HEK293 (cell line): ENCODE results near the gene MOK.
A peak's percentile ranks its signal among the peaks of the same experiment; 100 is the strongest.

Source experiments
- HOXD13 ChIP-seq: sonication (generic); formaldehyde crosslinking; IDR thresholded peaks from 2 replicates; pipeline ENCODE4 v1.8.0; 2022; ENCODE audit warnings: missing genetic modification reagents, borderline replicate concordance
- RBAK ChIP-seq: fragments of 450-650 bp; formaldehyde crosslinking; IDR thresholded peaks from 2 replicates; pipeline ENCODE4 v1.5.1; 2016; ENCODE audit warnings: missing biosample characterization, missing genetic modification characterization
- YY2 ChIP-seq: fragments of 450-650 bp; formaldehyde crosslinking; IDR thresholded peaks from 2 replicates; pipeline ENCODE4 v1.5.1; 2016; ENCODE audit warnings: missing biosample characterization, missing genetic modification characterization
- ZNF10 ChIP-seq: fragments of 450-650 bp; formaldehyde crosslinking; IDR thresholded peaks from 2 replicates; pipeline ENCODE4 v1.5.1; 2017; ENCODE audit warnings: missing biosample characterization, missing genetic modification characterization
- ZNF112 ChIP-seq: fragments of 450-650 bp; formaldehyde crosslinking; IDR thresholded peaks from 2 replicates; pipeline ENCODE4 v1.5.0; 2017; ENCODE audit warnings: missing biosample characterization, missing genetic modification characterization
- ZNF114 ChIP-seq: fragments of 450-650 bp; formaldehyde crosslinking; IDR thresholded peaks from 2 replicates; pipeline ENCODE4 v1.5.0; 2017; ENCODE audit warnings: missing biosample characterization, missing genetic modification characterization
- ZNF184 ChIP-seq: fragments of 450-650 bp; IDR thresholded peaks from 2 replicates; pipeline ENCODE4 v1.5.1; 2018; ENCODE audit warnings: missing biosample characterization, mild to moderate bottlenecking, missing genetic modification characterization
- ZNF302 ChIP-seq: fragments of 450-650 bp; formaldehyde crosslinking; IDR thresholded peaks from 2 replicates; pipeline ENCODE4 v1.5.1; 2016; ENCODE audit warnings: missing biosample characterization, missing genetic modification characterization, low read depth
- ZNF548 ChIP-seq: fragments of 450-650 bp; formaldehyde crosslinking; IDR thresholded peaks from 2 replicates; pipeline ENCODE4 v1.5.1; 2016; ENCODE audit warnings: missing biosample characterization, missing genetic modification characterization
- ZNF560 ChIP-seq: fragments of 450-650 bp; formaldehyde crosslinking; IDR thresholded peaks from 2 replicates; pipeline ENCODE4 v1.5.1; 2017; ENCODE audit warnings: missing biosample characterization, missing genetic modification characterization, borderline replicate concordance
- ZNF623 ChIP-seq: fragments of 450-650 bp; formaldehyde crosslinking; IDR thresholded peaks from 2 replicates; pipeline ENCODE4 v1.5.1; 2016; ENCODE audit warnings: missing biosample characterization, missing genetic modification characterization
- ZNF76 ChIP-seq: fragments of 450-650 bp; formaldehyde crosslinking; IDR thresholded peaks from 2 replicates; pipeline ENCODE4; 2016; ENCODE audit warnings: low read depth, missing biosample characterization, missing genetic modification characterization, borderline replicate concordance
- ZSCAN30 ChIP-seq: fragments of 450-650 bp; IDR thresholded peaks from 2 replicates; pipeline ENCODE4 v1.5.1; 2018; ENCODE audit warnings: missing biosample characterization, mild to moderate bottlenecking, missing genetic modification characterization, moderate library complexity
- TF ChIP-seq, protein P1 (sequence below): fragments of 450-650 bp; formaldehyde crosslinking; IDR thresholded peaks from 2 replicates; pipeline ENCODE4 v1.5.1; 2016; ENCODE audit warnings: missing biosample characterization, missing genetic modification characterization
- TF ChIP-seq, protein P2 (sequence below): fragments of 450-650 bp; formaldehyde crosslinking; IDR thresholded peaks from 2 replicates; pipeline ENCODE4 v1.5.1; 2016; ENCODE audit warnings: missing biosample characterization, missing genetic modification characterization, borderline replicate concordance
- TF ChIP-seq, protein P3 (sequence below): fragments of 450-650 bp; formaldehyde crosslinking; IDR thresholded peaks from 2 replicates; pipeline ENCODE4 v1.5.1; 2016; ENCODE audit warnings: missing biosample characterization, missing genetic modification characterization
- TF ChIP-seq, protein P4 (sequence below): fragments of 450-650 bp; formaldehyde crosslinking; IDR thresholded peaks from 2 replicates; pipeline ENCODE4 v1.5.1; 2016; ENCODE audit warnings: missing biosample characterization, missing genetic modification characterization
- TF ChIP-seq, protein P5 (sequence below): fragments of 450-650 bp; formaldehyde crosslinking; IDR thresholded peaks from 2 replicates; pipeline ENCODE4 v1.5.1; 2016; ENCODE audit warnings: missing biosample characterization, missing genetic modification characterization

MOK gene

DNA sequence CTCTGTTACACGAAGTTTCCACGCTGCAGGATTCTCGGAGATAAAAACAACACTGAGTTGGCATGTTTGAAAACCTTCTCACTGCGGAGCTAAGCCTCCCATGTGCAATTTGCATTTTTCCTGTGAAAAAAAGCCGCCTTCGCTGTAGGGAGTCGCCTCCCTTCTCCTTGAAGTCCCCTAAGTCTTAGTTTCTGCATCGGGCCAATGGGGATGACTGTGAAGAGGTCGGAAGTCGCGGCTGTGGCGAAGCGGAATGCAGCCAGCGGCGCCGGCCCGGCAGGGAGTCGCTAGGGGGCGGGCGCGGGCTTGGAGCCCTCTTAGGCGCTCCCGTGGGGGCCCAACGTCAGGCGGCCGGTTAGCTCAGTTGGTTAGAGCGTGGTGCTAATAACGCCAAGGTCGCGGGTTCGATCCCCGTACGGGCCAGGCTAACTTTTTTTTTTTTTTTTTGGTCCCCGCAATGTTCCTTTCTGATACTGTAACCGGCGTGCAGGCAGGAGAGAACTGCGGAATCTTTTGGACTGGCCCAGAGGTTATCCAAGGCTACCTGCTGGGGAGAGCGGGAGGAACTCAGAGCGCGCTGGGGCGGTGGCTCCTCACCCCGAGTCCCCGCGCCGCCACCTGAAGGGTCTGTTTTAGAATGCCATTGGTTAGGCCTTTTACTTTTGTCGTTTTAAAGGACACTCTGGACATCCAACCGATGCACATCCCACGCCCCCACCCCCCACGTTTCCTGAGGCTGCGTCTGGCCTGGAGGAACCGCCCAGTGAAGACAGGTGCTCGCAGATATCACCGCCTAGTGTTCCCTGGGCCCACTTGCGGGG, 12.0 kb upstream of the MOK start (continued):
- TF ChIP-seq, protein P1, sequence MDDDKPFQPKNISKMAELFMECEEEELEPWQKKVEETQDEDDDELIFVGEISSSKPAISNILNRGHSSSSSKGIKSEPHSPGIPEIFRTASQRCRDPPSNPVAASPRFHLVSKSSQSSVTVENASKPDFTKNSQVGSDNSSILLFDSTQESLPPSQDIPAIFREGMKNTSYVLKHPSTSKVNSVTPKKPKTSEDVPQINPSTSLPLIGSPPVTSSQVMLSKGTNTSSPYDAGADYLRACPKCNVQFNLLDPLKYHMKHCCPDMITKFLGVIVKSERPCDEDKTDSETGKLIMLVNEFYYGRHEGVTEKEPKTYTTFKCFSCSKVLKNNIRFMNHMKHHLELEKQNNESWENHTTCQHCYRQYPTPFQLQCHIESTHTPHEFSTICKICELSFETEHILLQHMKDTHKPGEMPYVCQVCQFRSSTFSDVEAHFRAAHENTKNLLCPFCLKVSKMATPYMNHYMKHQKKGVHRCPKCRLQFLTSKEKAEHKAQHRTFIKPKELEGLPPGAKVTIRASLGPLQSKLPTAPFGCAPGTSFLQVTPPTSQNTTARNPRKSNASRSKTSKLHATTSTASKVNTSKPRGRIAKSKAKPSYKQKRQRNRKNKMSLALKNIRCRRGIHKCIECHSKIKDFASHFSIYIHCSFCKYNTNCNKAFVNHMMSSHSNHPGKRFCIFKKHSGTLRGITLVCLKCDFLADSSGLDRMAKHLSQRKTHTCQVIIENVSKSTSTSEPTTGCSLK: no peak
- TF ChIP-seq ZNF76 (tag by site-specific recombination): peak; percentile 79
- peak; percentile 42; the same call in 1 of the 2 replicates for TF ChIP-seq ZNF10 (tag by site-specific recombination)
- no peak for TF ChIP-seq ZNF302 (tag by site-specific recombination)
- TF ChIP-seq ZNF548 (tag by site-specific recombination): no peak
- 0 out of 2 replicates have a peak, but pooled peaks have one; percentile 13 for TF ChIP-seq RBAK
- TF ChIP-seq ZNF114 (tag by site-specific recombination): no peak
- no peak for TF ChIP-seq HOXD13 (CRISPR knock-in tag)
- no peak for TF ChIP-seq ZNF623 (tag by site-specific recombination)
- TF ChIP-seq ZNF112 (tag by site-specific recombination): no peak
- peak; percentile 88 for TF ChIP-seq ZNF560 (tag by site-specific recombination)
- TF ChIP-seq ZNF184 (tag by site-specific recombination): peak; percentile 83; the same call in 1 of the 2 replicates
- TF ChIP-seq, protein P2, sequence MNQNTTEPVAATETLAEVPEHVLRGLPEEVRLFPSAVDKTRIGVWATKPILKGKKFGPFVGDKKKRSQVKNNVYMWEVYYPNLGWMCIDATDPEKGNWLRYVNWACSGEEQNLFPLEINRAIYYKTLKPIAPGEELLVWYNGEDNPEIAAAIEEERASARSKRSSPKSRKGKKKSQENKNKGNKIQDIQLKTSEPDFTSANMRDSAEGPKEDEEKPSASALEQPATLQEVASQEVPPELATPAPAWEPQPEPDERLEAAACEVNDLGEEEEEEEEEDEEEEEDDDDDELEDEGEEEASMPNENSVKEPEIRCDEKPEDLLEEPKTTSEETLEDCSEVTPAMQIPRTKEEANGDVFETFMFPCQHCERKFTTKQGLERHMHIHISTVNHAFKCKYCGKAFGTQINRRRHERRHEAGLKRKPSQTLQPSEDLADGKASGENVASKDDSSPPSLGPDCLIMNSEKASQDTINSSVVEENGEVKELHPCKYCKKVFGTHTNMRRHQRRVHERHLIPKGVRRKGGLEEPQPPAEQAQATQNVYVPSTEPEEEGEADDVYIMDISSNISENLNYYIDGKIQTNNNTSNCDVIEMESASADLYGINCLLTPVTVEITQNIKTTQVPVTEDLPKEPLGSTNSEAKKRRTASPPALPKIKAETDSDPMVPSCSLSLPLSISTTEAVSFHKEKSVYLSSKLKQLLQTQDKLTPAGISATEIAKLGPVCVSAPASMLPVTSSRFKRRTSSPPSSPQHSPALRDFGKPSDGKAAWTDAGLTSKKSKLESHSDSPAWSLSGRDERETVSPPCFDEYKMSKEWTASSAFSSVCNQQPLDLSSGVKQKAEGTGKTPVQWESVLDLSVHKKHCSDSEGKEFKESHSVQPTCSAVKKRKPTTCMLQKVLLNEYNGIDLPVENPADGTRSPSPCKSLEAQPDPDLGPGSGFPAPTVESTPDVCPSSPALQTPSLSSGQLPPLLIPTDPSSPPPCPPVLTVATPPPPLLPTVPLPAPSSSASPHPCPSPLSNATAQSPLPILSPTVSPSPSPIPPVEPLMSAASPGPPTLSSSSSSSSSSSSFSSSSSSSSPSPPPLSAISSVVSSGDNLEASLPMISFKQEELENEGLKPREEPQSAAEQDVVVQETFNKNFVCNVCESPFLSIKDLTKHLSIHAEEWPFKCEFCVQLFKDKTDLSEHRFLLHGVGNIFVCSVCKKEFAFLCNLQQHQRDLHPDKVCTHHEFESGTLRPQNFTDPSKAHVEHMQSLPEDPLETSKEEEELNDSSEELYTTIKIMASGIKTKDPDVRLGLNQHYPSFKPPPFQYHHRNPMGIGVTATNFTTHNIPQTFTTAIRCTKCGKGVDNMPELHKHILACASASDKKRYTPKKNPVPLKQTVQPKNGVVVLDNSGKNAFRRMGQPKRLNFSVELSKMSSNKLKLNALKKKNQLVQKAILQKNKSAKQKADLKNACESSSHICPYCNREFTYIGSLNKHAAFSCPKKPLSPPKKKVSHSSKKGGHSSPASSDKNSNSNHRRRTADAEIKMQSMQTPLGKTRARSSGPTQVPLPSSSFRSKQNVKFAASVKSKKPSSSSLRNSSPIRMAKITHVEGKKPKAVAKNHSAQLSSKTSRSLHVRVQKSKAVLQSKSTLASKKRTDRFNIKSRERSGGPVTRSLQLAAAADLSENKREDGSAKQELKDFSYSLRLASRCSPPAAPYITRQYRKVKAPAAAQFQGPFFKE (tag by site-specific recombination): no peak
- TF ChIP-seq, protein P3, sequence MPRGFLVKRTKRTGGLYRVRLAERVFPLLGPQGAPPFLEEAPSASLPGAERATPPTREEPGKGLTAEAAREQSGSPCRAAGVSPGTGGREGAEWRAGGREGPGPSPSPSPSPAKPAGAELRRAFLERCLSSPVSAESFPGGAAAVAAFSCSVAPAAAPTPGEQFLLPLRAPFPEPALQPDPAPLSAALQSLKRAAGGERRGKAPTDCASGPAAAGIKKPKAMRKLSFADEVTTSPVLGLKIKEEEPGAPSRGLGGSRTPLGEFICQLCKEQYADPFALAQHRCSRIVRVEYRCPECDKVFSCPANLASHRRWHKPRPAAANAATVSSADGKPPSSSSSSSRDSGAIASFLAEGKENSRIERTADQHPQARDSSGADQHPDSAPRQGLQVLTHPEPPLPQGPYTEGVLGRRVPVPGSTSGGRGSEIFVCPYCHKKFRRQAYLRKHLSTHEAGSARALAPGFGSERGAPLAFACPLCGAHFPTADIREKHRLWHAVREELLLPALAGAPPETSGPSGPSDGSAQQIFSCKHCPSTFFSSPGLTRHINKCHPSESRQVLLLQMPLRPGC: peak; percentile 89
- TF ChIP-seq, protein P4, sequence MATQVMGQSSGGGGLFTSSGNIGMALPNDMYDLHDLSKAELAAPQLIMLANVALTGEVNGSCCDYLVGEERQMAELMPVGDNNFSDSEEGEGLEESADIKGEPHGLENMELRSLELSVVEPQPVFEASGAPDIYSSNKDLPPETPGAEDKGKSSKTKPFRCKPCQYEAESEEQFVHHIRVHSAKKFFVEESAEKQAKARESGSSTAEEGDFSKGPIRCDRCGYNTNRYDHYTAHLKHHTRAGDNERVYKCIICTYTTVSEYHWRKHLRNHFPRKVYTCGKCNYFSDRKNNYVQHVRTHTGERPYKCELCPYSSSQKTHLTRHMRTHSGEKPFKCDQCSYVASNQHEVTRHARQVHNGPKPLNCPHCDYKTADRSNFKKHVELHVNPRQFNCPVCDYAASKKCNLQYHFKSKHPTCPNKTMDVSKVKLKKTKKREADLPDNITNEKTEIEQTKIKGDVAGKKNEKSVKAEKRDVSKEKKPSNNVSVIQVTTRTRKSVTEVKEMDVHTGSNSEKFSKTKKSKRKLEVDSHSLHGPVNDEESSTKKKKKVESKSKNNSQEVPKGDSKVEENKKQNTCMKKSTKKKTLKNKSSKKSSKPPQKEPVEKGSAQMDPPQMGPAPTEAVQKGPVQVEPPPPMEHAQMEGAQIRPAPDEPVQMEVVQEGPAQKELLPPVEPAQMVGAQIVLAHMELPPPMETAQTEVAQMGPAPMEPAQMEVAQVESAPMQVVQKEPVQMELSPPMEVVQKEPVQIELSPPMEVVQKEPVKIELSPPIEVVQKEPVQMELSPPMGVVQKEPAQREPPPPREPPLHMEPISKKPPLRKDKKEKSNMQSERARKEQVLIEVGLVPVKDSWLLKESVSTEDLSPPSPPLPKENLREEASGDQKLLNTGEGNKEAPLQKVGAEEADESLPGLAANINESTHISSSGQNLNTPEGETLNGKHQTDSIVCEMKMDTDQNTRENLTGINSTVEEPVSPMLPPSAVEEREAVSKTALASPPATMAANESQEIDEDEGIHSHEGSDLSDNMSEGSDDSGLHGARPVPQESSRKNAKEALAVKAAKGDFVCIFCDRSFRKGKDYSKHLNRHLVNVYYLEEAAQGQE (tag by site-specific recombination): peak; percentile 53; the same call in 1 of the 2 replicates
- TF ChIP-seq, protein P5, sequence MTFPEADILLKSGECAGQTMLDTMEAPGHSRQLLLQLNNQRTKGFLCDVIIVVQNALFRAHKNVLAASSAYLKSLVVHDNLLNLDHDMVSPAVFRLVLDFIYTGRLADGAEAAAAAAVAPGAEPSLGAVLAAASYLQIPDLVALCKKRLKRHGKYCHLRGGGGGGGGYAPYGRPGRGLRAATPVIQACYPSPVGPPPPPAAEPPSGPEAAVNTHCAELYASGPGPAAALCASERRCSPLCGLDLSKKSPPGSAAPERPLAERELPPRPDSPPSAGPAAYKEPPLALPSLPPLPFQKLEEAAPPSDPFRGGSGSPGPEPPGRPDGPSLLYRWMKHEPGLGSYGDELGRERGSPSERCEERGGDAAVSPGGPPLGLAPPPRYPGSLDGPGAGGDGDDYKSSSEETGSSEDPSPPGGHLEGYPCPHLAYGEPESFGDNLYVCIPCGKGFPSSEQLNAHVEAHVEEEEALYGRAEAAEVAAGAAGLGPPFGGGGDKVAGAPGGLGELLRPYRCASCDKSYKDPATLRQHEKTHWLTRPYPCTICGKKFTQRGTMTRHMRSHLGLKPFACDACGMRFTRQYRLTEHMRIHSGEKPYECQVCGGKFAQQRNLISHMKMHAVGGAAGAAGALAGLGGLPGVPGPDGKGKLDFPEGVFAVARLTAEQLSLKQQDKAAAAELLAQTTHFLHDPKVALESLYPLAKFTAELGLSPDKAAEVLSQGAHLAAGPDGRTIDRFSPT (tag by site-specific recombination): peak; percentile 43; the same call in 1 of the 2 replicates
- peak; percentile 79 for TF ChIP-seq YY2 (tag by site-specific recombination)
- TF ChIP-seq ZSCAN30 (tag by site-specific recombination): peak; percentile 99
